GM21723 (cell line): ENCODE measurements around the gene MICOS13.

Experiments
- ATAC-seq: cut with Tn5 transposase; IDR thresholded peaks from one replicate; pipeline ENCODE4 v1.9.1; 2021; ENCODE audit warnings: mild to moderate bottlenecking, moderate library complexity; ENCODE audit not compliant: unreplicated experiment

The MICOS13 gene

DNA sequence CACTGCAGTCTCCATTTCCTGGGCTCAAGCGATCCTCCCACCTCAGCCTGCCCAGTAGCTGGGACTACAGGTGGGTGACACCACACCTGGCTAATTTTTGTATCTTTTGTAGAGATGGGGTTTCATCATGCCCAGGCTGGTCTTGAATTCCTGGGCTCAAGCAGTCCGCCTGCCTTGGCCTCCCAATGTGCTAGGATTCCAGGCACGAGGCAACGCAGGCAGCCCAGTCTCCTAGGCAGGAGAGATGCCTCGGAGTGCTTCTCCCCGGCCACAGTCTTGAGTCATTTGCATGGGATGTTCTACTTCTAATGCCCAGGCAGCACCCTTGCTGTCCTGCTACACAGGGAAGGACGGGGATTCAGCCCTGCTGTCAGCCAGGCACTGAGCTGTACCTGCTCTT is 8.7 kb downstream of the MICOS13 start:
- ATAC-seq, result no peak

DNA sequence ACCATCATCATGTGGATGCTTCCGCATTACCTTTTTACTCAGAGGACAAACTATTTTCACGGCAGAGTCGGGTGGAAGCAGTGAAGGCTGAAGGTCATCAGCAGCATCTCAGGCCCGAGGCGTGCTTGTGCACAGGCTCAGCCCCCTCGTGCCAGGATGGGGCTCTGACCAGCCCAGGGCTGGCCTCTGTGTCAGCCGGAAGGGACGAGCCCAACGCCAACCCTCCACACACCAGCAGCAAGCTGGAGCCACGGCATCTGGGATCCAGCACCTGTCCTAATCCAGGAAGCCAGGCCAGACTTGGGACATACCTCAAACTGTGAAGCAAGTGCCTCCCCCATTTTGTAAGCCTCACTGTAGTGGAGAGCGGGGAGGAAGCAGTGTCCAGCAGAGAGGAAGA is 11.1 kb downstream of the MICOS13 start:
- ATAC-seq, result no peak

DNA sequence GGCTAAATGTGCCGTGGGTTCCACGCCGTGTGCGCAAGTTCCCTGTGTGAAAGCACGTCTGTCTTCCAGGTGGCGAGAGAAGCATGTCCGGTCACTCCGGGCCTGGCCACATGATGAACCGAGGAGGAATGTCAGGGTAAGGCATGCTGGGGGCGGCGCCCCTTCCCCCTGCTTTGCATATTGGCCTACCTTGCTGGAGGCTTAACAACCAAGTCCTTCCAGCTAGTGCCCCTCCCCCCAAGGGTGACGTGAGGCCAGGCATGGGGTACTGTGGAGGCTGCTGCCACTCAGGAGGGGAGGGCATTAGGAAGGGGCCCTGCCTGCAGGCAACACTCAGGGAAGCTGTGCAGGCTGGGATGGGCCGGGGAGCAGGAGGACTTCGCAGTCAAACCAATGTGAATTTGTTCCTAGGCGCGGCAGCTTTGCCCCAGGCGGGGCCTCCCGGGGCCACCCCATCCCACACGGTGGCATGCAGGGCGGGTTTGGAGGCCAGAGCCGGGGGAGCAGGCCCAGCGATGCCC is 12.5 kb downstream of the MICOS13 start:
- no peak for ATAC-seq

DNA sequence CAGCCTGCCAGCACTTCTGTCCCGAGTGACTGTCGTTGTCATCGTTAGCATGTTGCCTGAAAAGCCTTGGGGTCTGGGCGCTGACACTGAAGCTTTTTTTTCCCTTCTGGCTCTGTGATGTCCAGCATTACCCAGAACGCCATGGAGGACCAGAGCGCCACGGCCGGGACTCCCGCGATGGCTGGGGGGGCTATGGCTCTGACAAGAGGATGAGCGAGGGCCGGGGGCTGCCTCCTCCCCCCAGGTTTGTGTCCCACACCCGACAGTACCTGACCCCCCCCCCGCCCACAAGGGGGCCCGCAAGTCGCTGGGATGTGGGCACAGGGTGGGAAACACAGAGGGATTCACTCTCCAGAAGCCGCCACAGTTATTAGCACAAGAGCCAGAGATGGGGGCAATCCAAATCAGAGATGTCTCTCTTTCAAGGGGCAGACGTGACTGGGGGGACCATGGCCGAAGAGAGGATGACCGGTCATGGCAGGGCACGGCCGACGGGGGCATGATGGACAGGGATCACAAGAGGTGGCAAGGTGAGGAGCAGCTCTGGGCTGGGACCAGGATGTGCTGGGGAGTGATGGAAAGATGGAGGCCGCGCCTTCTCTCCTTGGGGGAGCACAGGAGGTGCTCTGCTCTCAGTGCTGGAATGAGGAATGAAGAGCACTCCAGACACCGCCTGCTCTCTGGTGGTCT is 13.2 kb downstream of the MICOS13 start:
- ATAC-seq, result no peak

DNA sequence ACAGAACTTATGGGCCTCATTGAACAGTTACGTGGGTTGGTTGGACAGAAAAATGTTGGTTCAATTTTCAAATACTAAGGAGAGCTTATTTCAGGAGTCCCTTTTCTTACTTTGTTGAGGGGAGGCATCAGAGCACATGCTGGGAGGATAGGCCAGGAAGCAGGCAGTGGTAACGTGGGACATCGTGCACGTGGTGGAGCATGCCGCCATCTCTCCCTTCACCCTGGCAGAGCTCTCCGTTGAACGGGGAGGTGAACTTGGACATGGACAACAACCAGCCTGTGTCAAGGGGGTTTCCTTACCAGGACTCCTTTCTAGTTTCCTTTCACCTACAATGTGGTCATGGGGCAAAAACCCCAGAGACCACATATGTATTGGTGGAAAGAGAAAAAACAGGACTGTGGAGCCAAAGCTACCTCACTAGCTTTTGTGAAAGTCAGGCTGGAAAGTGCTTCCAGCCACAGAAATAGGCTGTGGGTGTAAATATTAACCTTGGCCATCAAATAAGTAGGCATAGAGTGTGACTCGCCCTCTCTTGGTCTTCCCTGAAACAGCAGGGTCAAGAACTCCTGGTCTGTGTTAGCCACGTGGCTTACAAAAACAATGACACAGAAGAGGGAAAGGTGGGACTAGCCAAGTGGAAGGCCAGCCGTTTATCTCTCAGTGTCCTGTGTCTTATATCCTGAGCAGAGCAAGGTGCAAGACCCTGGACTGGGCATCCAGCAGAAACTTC is 14.4 kb downstream of the MICOS13 start:
- ATAC-seq, result no peak

DNA sequence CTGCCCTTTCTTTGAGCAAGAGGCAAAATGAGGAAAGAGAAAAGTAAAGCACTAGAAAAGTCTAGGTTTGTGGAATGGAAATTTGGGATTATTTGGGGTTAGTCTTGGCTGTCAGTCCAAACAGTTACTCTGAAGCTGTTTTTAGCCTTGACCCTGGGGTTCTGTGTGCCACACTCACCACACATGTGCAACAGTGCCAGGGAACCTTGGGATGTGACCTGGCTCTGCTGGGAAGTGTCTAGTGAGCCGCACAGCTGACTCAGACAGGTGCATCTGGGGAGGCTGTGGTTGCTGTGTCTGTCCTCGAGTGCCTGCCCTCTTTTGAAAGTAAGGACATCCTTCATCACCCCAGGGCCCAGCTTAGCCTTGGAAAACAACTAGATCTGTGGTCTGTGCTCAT is 15.8 kb downstream of the MICOS13 start:
- no peak for ATAC-seq

DNA sequence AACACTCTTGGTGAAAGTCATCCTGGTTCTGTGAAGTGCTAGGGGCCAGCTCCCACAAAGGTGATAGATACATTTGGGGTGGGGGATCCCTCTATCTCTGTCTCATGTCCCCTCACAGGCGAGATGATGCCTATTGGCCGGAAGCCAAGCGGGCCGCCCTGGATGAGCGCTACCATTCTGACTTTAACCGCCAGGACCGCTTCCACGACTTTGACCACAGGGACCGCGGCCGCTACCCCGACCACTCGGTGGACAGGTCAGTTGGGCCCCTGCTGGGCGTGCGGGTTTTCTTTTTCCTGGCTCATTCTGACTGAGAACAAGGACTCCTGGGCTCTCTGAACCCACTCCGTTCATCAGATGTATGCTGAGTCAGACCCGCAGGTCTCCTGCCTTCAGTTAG is 16.4 kb downstream of the MICOS13 start:
- no peak for ATAC-seq

DNA sequence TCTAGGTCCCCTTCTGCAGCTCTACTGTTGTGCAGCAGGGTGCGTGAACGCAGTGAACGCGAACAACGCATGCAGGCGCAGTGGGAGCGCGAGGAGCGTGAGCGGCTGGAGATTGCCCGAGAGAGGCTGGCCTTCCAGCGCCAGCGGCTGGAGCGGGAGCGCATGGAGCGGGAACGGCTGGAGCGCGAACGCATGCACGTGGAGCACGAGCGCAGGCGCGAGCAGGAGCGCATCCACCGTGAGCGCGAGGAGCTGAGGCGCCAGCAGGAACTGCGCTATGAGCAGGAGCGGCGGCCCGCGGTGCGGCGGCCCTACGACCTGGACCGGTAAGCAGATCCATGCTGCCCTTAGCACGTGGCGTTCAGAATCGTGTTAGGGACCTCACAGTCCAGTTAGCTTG is 18.8 kb downstream of the MICOS13 start:
- no peak for ATAC-seq

DNA sequence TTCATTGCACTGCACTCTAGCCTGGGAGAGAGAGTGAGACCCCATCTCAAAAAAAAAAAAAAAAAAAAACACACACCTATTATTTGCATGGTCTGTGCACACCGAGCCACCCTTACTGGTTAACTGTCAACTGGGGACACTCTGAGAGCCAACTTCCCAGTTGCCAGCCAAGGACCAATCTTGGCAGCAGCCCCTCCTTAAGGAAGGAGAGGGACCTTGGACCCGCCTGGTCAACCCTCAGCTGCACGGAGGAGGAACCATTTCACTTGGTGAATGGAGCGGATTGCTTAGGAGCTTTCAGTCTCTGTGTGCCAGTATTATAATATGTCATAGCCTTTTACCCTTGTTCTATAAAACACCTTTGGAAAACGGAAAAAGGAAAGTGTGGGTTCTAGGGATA is 24.9 kb downstream of the MICOS13 start:
- ATAC-seq, result no peak

DNA sequence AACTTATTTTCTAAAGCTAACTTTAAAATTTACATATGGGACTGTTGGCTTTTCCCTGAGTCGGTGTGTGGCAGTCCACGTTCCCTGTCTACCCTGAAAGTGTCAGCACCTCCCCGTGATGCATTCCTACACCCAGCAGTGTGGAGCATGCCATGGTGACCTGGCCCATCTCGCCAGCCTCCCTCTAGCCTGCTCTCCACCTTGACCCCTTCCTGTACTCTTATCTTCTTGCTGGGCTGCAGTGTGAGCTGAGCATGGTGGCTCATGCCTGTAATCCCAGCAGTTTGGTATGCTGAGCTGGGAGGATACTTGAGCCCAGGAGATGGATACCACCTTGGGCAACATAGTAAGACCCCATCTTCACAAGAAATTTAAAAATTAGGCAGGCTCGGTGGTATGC is 25.4 kb downstream of the MICOS13 start:
- no peak for ATAC-seq

DNA sequence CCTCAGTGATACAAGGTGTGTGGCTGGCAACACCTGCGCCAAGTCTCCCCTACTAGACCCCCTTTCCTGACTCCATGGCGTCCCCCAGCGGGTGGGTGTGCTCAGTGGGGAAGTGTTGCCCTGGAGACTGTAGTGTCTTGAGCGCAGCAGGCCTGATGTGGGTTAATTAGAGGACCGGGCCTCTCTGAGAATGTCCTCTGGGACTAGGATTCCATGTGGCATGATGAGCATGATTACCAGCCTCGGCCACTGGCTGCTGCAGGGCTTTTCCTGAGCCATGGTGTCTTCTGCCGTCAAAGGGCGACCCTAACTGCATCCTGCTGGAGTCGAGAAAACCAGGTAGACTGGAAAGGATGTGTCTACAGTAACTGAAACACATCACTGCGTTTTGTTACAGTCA is 28.1 kb downstream of the MICOS13 start:
- no peak for ATAC-seq

DNA sequence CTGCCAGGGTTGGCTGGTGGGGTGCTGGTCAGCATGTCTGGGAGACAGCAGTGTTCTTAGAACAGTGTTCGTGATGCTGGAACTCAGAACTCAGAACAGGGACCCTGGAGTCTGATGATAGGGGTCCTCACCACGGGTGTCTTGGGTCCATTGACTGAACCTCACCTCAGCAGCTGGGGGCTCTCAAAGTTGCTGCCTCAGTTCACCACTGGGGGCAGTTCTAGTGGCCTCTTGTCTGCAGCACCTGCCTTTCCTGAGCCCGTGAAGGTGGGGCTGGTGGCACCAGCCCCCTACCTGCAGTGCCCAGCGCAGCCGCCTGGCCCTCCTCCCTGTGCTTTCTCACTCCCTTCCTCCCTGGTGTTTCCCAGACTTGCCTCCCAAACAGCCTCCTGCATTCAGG is 29.0 kb downstream of the MICOS13 start:
- ATAC-seq, result no peak

DNA sequence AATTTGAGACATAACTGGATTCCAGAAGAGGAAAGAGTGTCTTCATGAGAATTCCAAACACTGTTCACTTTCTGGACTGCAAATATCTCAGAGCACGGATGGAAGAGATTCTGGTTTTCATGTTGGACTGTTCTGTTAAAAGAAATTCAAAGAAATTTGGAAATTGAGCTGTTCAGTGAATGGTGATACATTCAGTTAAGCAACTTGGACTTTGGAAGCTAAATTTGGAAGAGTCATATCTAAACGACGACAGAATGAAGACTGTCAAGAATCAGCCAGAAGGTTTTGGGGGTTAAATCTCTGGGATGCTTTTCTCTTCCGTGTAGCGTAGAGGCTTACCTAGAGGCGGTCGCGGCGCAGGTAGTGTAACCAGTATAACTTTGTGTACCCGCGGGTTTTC is 31.9 kb downstream of the MICOS13 start:
- no peak for ATAC-seq

DNA sequence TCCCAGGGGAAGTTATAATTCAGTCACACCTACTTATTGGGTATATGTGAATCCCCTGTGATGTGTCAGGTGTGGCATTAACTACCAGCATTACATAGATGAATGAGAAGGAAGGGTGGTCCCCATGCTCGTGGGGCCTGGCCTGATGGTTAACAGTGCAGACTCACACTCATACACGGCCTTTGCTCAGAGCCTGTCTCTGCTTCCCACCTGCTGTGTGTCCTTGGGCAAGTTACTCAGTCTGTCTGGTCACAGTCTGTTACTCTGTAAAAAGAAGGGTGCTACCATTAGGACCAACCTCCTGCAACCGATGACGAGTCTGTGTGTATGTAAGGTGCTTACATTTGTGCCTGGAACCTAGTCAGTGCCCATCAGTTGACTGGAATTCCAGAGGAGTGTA is 33.6 kb downstream of the MICOS13 start:
- no peak for ATAC-seq

DNA sequence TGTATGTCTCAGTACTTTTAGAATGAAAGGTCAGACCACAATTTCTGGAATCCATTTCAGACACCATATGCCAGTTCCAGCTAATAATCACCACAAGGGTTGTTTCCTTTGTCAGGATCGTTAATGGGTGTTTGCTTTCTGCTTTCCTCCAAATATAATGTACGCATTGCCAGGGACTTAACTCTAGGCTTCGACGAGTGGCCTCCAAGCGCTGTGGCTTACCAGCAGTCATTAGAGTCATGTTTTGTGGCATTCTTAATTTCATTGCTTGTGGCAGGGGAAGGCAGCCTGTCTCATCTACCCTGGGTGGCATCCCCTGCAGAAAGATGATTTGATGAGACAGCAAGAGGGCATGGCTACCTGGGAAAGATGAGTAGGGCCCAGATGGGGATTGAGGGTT is 34.9 kb downstream of the MICOS13 start:
- ATAC-seq, result no peak

DNA sequence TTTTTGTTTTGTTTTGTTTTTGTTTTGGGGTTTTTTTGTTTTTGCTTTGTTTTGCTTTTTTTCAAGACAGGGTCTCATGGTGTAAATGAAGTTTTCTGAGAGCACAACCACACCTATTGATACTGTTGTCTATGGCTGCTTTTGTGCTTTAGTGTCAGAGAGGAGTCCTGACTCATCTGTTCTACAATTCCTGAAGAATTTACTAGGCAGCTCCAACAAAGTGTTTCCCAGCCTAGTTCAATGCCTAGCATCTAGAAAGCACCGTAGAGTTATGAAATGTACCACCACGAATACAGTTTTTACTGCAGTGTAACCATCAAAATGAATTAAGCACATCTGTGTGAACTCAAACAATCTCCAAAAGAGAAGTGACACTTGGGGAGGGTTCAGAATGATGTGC is 36.3 kb downstream of the MICOS13 start:
- ATAC-seq, result no peak

DNA sequence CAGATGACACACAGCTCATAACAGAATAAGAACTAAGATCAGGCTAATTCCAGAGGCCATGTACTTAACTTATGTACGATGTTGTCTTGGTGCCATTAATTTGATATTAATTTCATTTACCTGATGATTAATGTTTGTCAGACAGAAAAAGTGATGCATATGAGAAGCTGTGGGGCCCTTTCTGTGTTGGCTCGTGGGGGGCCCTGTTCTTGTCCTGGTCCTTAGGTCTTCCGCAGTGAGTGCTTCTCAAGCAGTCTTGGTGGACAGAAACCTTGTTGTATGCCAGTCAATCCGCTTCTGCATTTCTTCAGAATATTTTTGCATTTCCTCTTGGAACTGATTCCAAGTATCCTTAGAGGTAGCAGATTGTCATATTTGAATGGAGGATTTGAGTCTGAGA is 37.3 kb downstream of the MICOS13 start:
- no peak for ATAC-seq

DNA sequence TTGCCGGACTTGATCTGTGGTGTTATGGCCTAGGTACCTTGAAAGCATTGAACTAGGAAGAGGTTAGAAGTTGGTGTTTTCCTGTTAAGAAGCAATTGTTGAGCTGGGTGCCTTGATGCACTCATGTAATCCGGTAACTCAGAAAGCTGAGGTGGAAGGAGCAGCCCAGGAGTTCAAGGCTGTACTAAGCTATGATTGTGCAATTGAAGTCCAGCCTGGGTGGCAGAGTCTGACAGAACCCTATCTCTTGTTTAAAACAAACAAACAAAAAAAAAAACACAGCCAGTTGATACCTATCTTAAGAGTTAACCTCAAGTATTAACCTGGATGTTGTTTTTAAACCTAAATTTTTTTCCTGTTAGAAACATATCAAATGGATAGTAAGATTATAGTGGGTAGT is 38.1 kb downstream of the MICOS13 start:
- ATAC-seq, result no peak

DNA sequence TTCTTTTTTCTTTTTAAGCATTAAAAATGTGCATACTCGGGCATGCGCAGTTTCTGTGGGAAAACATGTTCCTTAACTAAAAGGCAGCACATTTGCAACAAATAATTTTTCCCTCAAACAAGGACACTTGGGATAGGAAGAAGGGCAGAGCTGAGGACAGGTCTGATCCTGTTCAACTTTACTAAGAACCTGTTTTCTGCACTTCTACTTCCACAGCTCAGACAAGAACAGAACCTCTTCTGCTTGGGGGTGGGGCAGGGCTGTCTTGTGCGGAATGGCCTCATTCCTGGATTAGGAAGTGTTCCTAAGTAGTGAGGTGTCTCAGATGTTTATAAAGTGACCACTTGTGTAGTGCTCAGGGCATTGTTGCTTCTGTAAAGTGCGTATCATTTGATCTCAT is 39.1 kb downstream of the MICOS13 start:
- no peak for ATAC-seq

DNA sequence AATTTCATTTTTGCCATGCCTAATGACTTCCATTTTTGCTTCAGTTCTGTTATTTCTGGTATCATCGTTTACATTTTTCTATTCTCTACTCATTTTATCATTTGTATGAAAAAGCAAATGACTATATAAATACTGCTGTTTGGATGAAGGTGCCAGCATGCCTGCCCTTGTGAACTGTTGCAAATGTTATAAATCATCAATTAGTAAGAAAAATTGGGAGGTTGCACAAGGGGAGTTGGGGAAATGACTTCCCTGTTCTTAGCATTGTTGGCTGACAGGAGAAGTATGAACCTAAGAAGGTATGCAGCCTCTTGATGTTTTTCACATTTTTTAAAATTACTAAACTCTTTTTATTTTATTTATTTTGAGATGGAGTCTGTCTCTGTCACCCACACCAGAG is 42.3 kb downstream of the MICOS13 start:
- ATAC-seq, result no peak

DNA sequence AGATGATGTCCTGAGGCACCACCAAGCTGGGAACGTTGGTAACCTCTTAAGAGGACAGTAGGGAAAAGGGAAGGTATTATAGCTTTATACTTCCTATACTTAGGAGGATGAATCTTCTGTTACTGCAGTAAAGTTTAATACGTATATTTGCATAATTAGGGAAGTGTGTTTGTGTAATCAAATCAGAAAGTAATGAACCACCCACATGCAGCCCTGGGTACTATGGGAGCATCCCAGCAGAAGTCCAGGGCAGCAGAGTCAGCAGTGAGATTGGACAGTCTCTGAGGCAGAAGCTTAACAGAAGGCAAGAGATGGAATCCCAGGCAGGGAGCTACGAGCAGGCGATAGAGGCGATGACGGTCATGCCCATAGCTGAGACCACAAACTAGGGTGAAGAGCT is 44.9 kb downstream of the MICOS13 start:
- ATAC-seq, result no peak

DNA sequence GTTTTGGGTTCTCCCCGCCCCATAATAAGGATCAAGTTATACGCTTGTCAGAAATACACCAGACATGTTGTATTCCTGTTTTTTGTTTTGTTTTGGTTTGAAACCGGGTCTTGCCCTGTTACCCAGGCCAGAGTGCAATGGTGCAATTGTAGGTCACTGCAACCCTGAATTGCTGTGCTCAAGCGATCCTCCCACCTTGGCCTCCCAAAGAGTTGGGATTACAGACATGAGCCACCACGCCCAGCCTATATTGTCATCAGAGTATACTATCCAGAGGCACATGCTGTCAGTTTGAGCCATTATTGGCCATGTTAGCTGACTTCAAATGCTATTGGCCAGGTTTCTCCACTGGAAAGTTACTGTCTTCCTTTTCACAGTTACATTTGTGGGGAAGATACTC is 47.7 kb downstream of the MICOS13 start:
- ATAC-seq, result no peak

DNA sequence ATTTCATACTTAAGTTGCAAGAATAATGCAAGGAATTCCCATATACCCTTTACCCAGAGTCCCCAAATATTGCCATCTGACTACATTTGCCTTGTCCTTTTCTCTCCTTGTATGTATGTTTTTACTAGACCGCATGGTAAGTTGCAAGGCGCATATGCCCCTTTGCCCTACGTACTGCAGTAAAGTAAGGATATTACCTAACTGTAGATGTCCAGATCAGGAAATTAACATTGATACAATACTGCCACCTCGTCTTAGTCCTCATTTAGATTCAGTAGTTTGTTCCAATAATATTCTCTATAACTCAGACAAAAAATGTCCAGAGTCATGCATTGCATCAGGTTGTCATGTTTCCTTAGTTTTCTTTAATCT is 48.1 kb downstream of the MICOS13 start:
- no peak for ATAC-seq
